GM18519 (cell line): ENCODE measurements around the gene NOX3.
"Not testable (repeated sequence)": the region's sequence is repeated elsewhere in the genome, so short reads cannot be mapped to it uniquely, and the experiment has no call there.

Experiments
- ATAC-seq: cut with Tn5 transposase; IDR thresholded peaks from one replicate; pipeline ENCODE4 v1.9.1; 2021; ENCODE audit warnings: mild to moderate bottlenecking, moderate library complexity; ENCODE audit not compliant: unreplicated experiment, low FRiP score

NOX3 gene, protein sequence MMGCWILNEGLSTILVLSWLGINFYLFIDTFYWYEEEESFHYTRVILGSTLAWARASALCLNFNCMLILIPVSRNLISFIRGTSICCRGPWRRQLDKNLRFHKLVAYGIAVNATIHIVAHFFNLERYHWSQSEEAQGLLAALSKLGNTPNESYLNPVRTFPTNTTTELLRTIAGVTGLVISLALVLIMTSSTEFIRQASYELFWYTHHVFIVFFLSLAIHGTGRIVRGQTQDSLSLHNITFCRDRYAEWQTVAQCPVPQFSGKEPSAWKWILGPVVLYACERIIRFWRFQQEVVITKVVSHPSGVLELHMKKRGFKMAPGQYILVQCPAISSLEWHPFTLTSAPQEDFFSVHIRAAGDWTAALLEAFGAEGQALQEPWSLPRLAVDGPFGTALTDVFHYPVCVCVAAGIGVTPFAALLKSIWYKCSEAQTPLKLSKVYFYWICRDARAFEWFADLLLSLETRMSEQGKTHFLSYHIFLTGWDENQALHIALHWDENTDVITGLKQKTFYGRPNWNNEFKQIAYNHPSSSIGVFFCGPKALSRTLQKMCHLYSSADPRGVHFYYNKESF

DNA sequence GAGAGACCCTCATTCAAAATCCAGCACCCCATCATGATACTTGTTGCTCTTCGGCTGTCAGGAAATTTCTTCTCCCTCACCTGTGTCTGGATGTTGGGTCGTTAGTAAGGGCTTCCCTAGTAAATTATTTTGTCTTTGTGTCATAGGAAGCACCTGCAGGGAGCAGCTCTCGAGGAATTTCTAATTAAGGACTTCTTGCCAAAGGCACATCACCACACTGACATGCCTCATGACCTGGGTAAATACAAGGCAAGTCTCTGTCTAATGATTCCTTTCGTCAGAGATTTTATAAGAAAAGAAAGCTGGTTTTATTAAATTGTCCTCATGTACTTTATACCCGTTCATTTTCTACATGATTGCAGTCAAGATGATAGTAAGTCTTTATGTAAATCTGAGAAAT lies at the start of gene NOX3:
NOX3 (minus strand) TSS at position 74 of the 400 bp plus-strand sequence; CDS start at position 35, 39 bp downstream.
- no peak for ATAC-seq

DNA sequence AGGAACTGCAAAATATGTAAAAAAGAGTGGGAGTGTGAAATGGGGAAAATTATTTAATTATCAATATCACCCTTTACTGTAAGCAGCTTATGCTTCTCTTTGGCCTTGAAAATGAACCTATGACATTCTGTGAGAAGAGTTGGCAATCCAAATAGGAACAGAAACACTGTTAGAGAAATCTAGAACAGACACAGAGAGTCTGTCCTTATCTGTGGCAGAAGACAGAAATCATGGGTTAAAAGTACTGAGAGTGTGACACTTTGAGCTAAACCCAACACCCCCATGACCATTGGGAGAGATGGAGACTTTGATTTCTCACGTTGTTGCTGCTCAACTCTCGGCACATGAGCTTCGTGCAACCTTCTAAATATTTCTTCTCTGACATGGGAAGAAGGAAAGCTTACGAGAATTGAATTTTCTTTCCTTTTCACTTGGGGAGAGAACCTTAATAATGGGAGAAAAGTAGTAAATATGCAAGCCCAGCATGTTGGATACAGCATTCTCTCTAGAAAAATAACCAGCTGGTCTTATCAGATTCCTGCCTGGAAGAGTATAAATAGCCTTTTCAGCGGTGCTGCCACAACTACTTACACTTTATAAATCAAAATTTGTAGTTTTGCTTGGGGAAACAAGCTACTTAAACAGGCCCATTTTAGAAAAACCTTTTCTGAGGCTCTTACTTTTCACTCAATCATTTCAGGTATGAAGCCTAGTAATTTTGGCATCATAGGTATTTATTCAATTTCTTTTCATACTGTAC lies 49.4 kb upstream of the NOX3 start:
- no peak for ATAC-seq

DNA sequence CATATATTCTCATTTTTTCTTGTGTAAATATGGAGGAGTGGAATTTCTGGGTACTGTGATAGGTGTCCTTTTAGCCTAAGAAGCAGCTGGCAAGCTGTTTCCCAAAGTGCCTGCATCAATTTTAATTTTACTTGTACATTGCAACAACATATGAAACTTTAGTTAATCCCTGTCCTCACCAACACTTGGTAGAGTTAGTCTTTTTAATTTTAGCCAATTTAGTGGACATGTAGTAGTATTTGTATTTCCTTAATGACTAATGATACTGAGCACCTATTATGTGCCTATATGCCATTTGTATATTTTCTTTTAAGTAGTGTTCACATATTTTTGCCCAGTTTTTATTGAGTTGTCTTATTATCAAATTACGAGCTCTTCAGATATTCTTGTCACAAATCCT lies 46.8 kb upstream of the NOX3 start:
- no peak for ATAC-seq

DNA sequence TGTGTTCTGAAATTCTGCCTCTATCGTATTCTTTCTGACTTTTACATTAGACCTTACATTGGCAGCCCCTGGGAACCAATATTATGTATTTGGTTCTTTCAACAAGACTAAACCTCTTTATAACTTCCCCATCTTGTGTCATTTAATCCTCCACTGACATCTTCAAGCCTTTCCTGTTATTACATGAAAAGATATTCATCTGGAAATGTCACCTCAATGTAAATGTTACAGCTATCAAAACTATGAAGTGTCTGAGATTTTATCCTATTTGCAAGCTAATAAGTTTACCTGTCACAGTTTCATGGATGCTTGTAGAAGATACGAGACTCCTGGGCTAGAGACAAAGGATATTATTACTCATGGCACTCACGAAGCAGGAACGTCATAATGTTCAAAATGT lies 43.9 kb upstream of the NOX3 start:
- no peak for ATAC-seq

DNA sequence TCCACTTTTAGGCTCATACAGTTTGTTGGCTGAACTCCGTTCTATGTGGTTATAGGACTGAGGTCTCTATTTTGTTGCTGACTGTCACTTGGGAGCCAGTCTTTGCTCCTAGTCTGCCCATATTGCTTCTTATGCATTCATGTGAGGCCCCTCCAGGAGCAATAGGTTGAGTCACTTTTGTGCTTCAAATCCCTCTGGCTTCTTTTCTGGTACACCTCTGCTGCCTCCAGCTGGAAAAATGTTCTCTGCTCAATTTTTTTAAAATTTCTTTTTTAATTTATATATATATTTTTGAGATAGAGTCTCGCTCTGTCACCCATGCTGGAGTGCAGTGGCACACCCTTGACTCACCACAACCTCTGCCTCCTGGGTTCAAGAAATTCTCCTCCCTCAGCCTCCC lies 42.7 kb upstream of the NOX3 start:
- no peak for ATAC-seq

DNA sequence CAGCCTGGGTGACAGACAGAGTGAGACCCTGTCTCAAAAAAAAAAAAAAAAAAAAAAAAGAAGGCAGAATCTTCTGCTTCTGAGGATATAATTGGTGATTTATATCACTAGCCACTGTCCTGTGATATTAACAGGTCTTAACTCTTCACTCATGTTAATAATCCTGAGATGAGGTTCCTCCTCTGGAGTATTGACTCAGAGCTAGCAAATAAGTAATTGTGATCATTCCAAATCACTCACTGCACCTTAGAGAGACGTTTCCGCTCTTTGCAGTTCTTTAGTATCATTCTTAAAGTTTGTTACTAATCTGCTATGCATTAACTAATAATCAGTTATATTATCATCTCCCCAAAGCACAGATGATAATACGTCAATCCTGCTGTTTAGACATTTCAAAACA lies 41.6 kb upstream of the NOX3 start:
- no peak for ATAC-seq

DNA sequence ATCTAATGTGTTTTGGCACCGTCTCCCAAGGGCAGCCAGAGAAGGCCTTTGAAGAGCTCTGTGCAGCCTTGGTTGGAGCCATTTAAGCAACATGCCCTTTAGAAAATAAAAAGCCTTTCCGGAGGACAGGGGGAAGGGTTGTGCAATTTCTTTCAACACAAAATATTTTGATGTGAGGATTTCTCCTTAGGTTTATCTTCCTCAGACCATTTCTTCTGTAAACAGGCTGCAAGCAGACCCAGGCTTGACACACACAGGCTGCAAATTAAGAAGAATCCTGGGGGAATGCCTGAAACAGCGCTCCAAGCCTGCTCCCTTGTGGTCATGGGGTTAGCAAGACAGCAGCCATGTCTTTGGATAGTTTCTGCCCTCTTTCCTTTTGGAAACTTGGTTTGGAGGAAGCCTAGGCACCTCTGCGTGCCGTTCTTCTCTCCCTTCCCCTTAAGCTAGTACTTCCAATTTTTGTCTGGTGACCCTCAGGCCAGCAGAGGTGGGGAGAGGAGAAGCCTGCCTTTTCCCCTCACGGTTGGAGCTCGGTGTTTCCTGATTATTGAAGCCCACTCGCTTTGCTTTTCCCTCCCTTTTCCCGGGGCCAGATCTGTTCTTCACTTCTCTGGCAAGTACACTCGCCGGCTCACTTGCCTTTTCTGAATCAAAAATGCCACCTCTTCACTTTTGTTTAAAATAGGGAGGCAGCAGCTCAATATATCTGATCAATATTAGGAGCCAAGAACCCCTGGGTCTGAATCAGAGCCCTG lies 39.6 kb upstream of the NOX3 start:
- no peak for ATAC-seq

DNA sequence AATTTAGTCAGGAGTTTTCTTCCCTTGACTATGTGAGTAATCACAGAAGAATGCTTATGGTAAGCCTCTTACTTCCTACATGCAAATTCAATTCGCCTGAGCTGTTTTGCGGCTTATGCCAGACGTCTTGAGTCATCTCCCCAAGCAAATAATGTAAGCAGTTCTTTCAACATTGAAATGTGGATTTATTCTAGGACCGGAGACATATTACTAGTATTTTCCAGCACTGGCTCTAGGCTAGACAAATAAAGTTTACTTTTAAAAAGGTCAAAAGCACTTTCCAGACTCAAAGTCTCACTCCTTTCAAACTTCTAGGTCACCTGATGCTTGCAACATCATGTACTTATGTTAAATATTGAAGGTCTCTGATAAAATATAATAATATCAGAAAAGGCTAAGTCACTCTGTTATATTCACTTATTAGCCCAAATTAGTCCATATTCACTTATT lies 38.1 kb upstream of the NOX3 start:
- peak; percentile 85 for ATAC-seq

DNA sequence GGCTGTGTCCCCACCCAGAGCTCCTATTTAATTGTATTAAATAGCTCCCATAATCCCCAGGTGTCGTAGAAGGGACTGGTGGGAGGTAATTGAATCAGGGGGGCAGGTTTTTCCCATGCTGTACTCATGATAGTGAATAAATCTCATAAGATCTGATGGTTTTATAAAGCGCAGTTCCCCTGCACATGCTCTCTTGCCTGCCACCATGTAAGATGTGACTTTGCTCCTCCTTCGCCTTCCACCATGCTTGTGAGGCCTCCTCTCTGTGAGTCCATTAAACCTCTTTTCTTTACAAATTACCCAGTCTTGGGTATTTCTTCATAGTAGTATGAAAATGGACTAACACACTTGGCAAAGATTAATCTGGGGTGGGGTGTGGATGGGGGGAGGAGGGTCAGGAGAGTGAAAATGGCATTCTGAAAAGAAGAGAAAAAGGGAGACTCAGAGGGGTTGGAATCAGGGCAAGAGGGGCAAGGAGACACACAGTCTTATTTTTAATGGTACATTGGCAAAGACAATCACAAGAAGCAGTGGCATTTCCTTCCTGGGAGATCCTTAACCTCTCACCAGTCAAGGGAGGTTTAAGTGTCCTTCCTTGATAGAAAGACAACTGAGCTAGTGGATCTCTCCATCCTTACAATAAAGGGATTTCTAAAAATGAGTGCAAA lies 37.5 kb upstream of the NOX3 start:
- peak; percentile 12 for ATAC-seq

DNA sequence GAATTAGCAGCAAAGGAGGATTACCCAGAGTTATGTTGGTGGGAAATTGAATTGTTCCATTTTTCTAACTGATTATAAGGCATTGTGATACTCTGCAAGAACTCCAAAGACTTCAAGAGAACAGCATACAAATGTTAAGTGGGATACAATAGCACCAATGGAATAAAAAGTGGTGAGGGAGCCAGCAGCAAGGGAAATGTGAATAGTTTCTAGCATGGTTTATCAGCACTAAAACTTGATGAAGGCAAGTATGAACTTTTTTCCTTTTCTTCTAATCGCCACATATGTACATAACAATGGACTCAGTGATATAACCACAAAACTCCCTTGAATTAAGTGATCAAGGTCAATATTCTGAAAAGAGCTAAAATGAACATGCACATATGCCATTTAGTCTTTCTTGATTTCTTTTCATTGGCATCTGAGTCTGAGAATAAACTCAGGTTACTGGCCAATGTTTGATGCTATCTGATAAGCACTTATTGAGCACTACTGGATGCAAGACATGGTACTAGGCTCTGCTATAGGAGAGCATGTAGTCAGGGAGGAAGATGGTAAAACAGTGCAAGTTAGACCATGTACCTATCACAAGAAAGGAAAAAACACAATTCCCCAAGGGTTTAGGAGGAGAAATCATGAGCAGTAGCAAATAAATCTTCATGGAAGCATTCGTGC lies 36.6 kb upstream of the NOX3 start:
- no peak for ATAC-seq

DNA sequence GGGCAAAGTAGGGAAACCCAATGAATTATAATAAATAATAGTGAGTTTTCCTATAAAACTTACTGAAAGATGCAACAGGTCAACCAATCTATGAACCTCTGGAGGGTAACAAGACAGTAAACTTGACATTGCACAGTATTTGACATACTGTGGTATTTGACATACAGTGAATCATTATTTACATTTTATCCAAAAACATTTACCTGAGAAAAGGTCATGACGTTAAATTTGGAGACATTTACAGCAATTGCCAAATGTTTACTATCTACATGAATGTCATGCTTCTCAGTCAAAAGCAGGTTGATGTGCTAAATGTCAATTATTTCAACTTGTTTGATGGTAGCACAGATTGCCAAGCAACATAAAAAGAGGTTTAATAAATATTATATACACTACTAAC lies 35.8 kb upstream of the NOX3 start:
- ATAC-seq, result no peak

DNA sequence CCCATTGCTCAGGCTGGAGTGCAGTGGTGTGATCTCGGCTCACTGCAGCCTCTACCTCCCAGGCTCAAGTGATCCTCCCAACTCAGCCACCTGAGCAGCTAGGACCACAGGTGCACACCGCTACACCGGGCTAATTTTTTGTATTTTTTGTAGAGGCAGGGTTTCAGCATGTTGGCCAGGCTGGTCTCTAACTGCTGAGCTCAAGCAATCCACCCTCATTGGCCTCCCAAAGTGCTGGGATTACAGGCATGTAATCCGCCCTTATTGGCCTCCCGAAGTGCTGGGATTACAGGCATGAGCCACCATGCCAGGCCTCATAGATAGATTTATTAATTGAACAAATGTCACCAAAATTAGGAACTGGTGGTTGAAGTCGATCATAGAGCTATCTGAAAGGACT lies 32.6 kb upstream of the NOX3 start:
- not testable (repeated sequence) for ATAC-seq

DNA sequence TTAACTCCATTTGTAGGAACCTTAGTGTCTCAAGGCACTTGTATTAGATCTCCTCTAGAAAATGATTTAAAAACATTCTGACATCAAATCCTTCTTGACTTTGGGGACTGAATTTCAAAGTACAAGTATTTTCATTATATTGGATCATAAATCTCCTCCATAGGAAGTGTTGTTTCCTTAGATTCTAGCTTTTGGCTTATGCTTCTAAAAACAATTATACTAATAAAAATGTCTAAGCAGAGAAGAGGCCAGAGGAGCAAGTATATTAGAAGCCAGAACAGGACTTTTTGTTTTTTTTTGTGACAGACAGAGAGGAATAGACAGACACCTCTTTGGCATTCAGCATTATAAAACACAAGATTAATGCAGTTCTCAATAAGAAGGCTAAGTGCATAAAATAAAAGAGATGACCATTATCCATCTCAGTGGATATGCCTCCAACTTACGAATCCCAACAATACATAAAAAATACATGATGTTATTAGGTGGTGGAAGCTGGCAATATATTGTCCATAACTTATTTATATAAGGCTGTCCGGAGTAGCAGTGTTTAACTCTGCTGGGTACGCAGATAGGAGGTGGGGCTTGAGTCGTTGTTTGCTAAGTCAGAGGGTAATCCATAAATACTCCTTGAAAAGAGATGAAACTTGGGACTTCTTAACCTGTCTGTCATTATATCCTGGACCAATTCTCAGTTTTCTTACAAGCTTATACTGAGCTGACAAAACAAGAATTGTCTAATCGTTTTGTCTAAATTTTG lies 31.9 kb upstream of the NOX3 start:
- no peak for ATAC-seq

DNA sequence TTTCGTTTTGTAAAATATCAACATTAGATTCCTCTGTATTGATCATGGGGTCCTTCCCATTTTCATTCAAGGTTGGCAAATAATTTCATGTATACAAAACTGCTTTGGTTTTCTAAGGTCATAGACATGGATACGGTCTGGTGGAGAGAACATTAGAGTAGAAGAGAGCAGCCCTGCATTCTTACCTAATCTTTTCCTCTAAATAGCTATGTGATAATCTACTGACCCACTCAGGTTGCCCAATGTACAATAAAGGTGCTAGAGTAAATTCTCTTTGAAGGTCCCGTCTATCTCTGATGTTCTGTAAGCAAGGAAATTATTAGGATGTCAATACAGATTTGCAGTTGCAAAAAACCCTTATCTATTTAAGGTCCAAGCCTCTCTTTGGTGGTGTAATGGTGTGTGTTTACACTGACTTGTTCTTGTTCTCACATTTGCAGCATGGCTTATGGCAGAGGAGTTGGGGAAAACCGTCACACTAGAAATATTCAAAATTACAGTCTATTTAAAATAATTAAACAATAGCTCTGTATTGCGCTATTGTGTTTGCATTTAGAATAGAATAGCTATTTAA lies 31.2 kb upstream of the NOX3 start:
- no peak for ATAC-seq

DNA sequence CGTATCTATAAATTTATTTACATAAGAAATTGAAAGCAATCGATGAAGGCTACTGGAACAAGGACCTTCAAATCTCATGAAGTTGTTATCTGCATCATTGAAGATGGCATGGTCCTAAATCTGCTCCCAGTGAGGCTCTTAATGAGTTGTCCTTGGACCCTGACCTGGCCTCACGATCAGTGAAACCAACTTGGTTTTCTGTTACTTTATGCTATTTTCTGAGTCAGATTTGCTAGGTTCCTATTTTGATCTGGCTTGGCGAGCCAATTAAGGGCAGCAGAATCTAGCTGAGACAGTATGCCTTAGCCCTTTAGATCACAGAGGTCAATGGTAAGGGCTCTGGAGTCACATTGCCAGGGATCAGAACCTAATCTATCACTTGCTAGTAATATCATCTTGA lies 30.1 kb upstream of the NOX3 start:
- no peak for ATAC-seq

DNA sequence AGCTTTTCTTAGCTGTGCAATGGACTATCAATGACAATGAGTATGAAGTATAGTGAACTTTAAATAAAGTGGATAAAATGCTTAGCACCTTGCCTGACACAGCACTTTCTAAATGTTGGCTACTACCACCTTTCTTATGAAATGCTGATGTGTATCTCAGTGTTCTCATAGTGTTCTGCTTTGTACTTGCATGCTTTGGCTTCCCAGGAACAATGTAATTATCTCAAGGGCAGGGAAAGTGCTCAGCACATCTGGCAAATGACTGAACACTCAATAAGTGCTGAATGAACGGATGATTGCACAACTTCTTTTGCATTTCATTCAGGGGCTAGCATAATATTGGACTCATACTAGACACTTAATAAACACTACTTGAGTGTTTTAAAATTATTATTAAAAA lies 28.2 kb upstream of the NOX3 start:
- ATAC-seq, result no peak

DNA sequence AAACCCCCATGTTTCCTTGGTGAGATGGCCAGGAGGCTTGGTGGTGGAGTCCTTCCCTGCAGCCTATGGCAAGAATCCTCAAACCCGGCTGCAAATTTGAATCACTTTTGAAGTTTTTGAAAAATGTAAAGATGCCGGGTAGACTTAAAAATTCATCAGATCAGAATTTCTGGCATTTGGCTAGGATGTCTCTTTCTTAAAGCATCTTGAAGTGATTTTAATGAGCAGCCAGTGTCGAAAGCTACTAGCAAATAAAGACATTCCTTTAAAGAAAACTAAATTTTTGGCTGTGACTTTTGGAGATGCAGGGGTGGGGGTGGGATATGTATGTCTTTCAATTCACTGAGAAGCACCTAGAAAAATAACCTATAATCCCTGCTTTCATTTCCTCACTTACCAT lies 25.6 kb upstream of the NOX3 start:
- ATAC-seq, result no peak

DNA sequence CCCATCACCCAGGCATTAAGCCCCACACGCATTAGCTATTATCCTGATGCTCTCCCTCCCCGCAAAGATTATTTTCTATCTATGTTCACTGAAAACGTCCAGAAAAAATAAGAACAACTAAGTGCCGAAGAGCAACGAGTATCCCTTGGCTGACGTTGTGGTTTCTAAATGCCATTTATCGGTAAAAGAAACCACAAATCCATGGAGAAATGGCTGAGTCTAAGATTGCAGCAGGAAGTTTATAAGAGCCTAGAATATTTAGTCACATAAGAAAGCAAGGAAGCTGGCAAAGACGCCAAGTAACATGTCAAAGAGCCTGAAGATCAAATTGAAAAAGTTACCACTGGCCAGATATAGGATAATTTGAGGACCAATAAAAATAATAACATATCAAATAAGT lies 18.1 kb upstream of the NOX3 start:
- ATAC-seq, result no peak

DNA sequence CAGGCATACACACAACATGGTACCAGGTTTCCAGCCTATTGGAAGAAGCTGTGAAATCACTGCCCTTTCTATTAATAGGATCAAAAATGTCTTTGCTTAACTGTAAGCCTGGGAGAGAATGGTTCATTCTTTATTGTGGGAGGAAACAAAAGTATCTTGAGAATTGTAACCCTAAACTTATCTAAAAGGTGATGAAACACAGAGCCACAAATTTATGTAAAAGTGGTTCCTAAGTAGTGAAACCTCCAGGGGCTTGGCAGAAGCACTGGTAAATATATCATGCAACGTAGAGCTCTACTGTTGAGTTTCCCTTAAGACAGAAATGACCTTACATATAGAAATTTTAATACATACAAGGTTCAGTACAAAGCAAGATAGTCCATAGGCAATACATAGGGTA lies 17.2 kb upstream of the NOX3 start:
- ATAC-seq, result no peak
